GM18519 (cell line): ENCODE data around the gene SGF29.
"Not testable (repeated sequence)": the region's sequence is repeated elsewhere in the genome, so short reads cannot be mapped to it uniquely, and the experiment has no call there.

Experiments
- ATAC-seq: cut with Tn5 transposase; IDR thresholded peaks from one replicate; pipeline ENCODE4 v1.9.1; 2021; ENCODE audit warnings: mild to moderate bottlenecking, moderate library complexity; ENCODE audit not compliant: unreplicated experiment, low FRiP score

Gene SGF29

GRCh38 chr16:28609631-28610594, 56.2 kb downstream of the SGF29 start, which contains the start of gene SULT1A1:
Gene SULT1A1 (minus strand): TSS chr16:28610044. CDS start chr16:28608855, 1,189 bp downstream.
- ATAC-seq: no peak

GRCh38 chr16:28610595-28611191, 57.0 kb downstream of the SGF29 start:
- ATAC-seq: no peak

GRCh38 chr16:28612359-28613280, 58.9 kb downstream of the SGF29 start:
- ATAC-seq: not testable (repeated sequence)

GRCh38 chr16:28613912-28614311, 60.2 kb downstream of the SGF29 start:
- not testable (repeated sequence) for ATAC-seq

- ATAC-seq: not testable (repeated sequence)
Observed at GRCh38 chr16:28614561-28614960, 60.8 kb downstream of the SGF29 start.

GRCh38 chr16:28615486-28616223, 61.9 kb downstream of the SGF29 start:
- not testable (repeated sequence) for ATAC-seq

- not testable (repeated sequence) for ATAC-seq
Observed at GRCh38 chr16:28616224-28616577, 62.5 kb downstream of the SGF29 start.

- ATAC-seq: no peak
Observed at GRCh38 chr16:28616636-28617035, 62.9 kb downstream of the SGF29 start.

- no peak for ATAC-seq
Observed at GRCh38 chr16:28617874-28618273, 64.2 kb downstream of the SGF29 start.

GRCh38 chr16:28620316-28620715, 66.6 kb downstream of the SGF29 start:
- not testable (repeated sequence) for ATAC-seq

GRCh38 chr16:28621481-28622155, 67.9 kb downstream of the SGF29 start:
- no peak for ATAC-seq

GRCh38 chr16:28622532-28623171, 68.9 kb downstream of the SGF29 start:
- not testable (repeated sequence) for ATAC-seq

- no peak for ATAC-seq
Observed at GRCh38 chr16:28623172-28623711, 69.5 kb downstream of the SGF29 start.

GRCh38 chr16:28630905-28631304, 77.2 kb downstream of the SGF29 start:
- ATAC-seq: not testable (repeated sequence)

GRCh38 chr16:28636093-28636823, 82.5 kb downstream of the SGF29 start:
- not testable (repeated sequence) for ATAC-seq

- ATAC-seq: not testable (repeated sequence)
Observed at GRCh38 chr16:28637765-28638164, 84.0 kb downstream of the SGF29 start, which contains the start of gene NPIPB8. Gene NPIPB8 (plus strand): TSS chr16:28638065. CDS start chr16:28638361, 296 bp downstream.

GRCh38 chr16:28638359-28638758, 84.6 kb downstream of the SGF29 start:
- not testable (repeated sequence) for ATAC-seq

- not testable (repeated sequence) for ATAC-seq
Observed at GRCh38 chr16:28639959-28640358, 86.2 kb downstream of the SGF29 start.
